Measurements from ENCODE around the gene CDKAL1.

The CDKAL1 gene

DNA sequence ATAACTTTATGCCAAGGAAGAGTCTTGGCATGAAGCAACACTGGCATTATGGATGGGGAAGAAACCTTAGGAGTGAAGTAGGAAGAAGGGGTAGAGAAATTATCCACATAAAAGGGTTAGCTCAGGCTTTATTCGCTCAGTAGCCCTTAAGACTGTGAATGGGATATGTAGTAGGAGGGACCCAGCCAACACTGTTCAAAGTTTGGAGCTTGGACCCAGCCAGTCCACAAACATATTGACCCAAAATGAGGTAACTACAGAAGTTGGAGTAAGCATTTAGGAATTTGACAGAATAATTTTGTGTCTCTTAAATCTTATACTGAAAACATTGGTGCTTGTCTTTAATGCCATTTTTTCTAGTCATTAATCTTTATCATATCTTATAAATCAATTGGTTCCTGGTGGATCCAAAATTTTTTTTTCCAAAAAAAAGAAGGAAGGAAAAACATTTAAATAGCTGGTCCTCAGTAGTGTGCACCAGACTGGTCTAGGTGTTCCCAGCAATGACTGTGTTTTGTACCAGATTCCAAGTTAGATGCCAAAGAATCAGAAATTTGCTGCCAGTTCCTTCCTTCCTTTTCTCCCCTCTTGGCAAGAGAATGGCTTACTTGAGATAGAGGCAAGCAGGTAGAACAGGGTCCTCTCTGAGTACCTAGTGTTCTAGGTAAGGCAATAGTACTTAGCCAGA lies 607.5 kb downstream of the CDKAL1 start:
- ChIA-PET POLR2A (interaction anchor here (1.0 kb wide), 1 partner anchor 9 kb away, joined by 5 read pairs; no protein-coding TSS in a partner anchor), CTCF (interaction anchor here (0.7 kb wide), 1 partner anchor 161 kb away, joined by 3 read pairs; no protein-coding TSS in a partner anchor)
- TF ChIP-seq HDGF (IDR thresholded peaks at IDR 0.05; ENCODE audit: borderline replicate concordance), result no peak
- no peak for TF ChIP-seq SUZ12 (IDR thresholded peaks at IDR 0.05)
- TF ChIP-seq ZNF384 (IDR thresholded peaks at IDR 0.05), result no peak
- TF ChIP-seq L3MBTL2 (conservative IDR thresholded peaks at IDR 0.05), result no peak
- TF ChIP-seq ELF4 (IDR thresholded peaks at IDR 0.05), result no peak
- TF ChIP-seq FOXA1 (IDR thresholded peaks at IDR 0.05), result no peak
- TF ChIP-seq LEF1 (IDR thresholded peaks at IDR 0.05; ENCODE audit: borderline replicate concordance), result no peak
- TF ChIP-seq FOXM1 (IDR thresholded peaks at IDR 0.05; ENCODE audit: borderline replicate concordance), result no peak
- no peak for TF ChIP-seq CTBP1 (IDR thresholded peaks at IDR 0.05; ENCODE audit: borderline replicate concordance)
- no peak for TF ChIP-seq SP1 (IDR thresholded peaks at IDR 0.05)
- no peak for TF ChIP-seq TARDBP (IDR thresholded peaks at IDR 0.05)
- no peak for TF ChIP-seq FOXK2 (IDR thresholded peaks at IDR 0.05)
- no peak for TF ChIP-seq ARNT (IDR thresholded peaks at IDR 0.05)
- TF ChIP-seq NFRKB (IDR thresholded peaks at IDR 0.05), result no peak
- no peak for TF ChIP-seq BHLHE40 (IDR thresholded peaks at IDR 0.05; ENCODE audit: borderline replicate concordance)
- TF ChIP-seq, protein P1, sequence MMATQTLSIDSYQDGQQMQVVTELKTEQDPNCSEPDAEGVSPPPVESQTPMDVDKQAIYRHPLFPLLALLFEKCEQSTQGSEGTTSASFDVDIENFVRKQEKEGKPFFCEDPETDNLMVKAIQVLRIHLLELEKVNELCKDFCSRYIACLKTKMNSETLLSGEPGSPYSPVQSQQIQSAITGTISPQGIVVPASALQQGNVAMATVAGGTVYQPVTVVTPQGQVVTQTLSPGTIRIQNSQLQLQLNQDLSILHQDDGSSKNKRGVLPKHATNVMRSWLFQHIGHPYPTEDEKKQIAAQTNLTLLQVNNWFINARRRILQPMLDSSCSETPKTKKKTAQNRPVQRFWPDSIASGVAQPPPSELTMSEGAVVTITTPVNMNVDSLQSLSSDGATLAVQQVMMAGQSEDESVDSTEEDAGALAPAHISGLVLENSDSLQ (IDR thresholded peaks at IDR 0.05), result no peak
- no peak for DNase-seq (ENCODE audit: extremely low spot score)

DNA sequence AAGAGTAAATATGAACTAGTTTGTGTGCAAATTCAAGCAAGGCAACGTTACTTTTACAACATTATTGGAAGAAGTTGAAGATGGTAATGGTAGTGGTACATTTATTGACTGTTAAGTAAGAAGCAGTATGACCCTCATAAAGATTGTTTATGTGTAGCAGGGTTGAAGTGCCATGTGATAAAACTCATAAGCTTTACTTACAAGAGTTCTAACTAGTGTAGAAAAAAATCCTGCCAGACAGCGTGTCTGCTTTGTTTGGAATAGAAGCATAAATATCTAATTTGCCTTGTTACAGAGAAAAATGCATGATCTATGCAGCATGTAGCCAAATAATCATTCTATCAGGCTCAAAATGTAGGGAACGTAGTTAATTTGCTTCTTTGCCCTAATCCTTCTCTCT lies 608.5 kb downstream of the CDKAL1 start:
- ChIA-PET CTCF (no interaction called here), POLR2A (no interaction called here)
- no peak for DNase-seq (ENCODE audit: extremely low spot score)
- TF ChIP-seq TARDBP (IDR thresholded peaks at IDR 0.05) (no peak), SP1 (IDR thresholded peaks at IDR 0.05) (no peak), SUZ12 (IDR thresholded peaks at IDR 0.05) (no peak), HDGF (IDR thresholded peaks at IDR 0.05; ENCODE audit: borderline replicate concordance) (no peak), CTBP1 (IDR thresholded peaks at IDR 0.05; ENCODE audit: borderline replicate concordance) (no peak), LEF1 (IDR thresholded peaks at IDR 0.05; ENCODE audit: borderline replicate concordance) (no peak), FOXK2 (IDR thresholded peaks at IDR 0.05) (no peak)
- TF ChIP-seq, protein P1 (IDR thresholded peaks at IDR 0.05), result no peak; the same call in 1 of the 2 replicates

DNA sequence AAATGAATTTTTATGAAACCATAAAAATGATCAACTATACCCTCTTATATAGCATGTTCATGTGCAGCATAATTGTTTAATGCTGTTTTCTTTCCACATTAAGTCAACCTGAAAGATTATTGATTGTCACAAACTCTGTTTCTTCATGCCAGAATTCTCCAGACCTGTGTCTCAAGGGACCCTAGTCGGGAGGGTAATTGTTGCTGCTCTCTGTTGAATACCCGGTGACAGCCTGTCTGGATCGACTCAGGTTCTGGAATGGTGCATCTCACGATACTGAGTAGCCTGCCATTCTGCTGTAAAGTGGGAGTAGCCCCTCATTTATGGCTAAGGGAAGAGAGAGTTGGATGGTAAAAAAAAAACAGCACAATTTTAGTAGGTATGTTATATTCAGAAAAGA lies 609.4 kb downstream of the CDKAL1 start:
- ChIA-PET CTCF (no interaction called here), POLR2A (no interaction called here)
- no peak for DNase-seq (ENCODE audit: extremely low spot score)
- TF ChIP-seq FOXA1 (IDR thresholded peaks at IDR 0.05) (no peak), HDGF (IDR thresholded peaks at IDR 0.05; ENCODE audit: borderline replicate concordance) (no peak)
- TF ChIP-seq, protein P1 (IDR thresholded peaks at IDR 0.05), result peak; percentile 46

DNA sequence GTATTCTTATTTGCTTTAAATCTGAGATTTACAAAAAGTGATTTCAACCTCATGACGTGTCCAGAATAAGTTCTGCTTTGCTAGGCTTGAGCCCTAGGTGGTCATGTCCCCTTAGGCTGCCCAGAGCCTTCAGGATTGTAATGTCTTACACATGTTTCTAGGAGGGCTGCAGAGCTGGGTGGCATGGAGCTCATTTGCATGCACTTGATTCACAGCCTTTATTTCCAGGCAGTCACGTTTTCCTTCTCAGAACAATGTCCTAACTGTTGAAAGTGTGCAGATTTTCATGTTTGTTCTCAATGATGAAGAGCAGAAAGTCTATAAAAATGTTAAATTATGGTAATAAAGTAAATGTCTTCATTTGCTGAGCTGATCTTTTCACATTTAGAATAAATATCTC lies 610.7 kb downstream of the CDKAL1 start:
- TF ChIP-seq SUZ12 (IDR thresholded peaks at IDR 0.05) (no peak), ARNT (IDR thresholded peaks at IDR 0.05) (no peak), ELF4 (IDR thresholded peaks at IDR 0.05) (no peak), L3MBTL2 (conservative IDR thresholded peaks at IDR 0.05) (no peak), TARDBP (IDR thresholded peaks at IDR 0.05) (no peak), NFRKB (IDR thresholded peaks at IDR 0.05) (no peak)
- POLR2A ChIA-PET, result no interaction called here
- no peak for DNase-seq (ENCODE audit: extremely low spot score)
- CTCF ChIA-PET, result interaction anchor here (0.6 kb wide), 1 partner anchor 444 kb away, joined by 3 read pairs; no protein-coding TSS in a partner anchor

DNA sequence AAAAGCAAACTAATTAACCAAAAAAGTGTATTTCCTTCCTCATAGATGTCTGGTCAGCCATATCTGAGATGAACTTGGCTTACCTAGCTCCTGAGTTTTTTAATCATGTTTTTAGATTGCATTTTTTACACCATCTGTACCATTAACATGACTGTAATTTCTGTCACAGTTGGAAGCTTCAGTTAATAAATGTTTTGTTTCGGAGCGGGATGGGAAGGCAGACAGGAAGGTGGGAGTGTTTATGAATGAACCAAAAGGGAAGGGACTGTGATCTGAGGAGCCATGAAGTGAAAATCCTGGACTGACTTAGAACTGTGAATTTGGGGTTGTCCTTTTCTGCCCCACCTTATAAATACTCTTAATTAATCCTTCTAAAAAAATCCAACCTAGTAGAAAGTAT lies 613.7 kb downstream of the CDKAL1 start:
- POLR2A ChIA-PET, result no interaction called here
- CTCF ChIA-PET, result interaction anchor here (0.6 kb wide), 2 partner anchors 9 to 193 kb away, joined by 3 read pairs; no protein-coding TSS in a partner anchor
- no peak for TF ChIP-seq TARDBP (IDR thresholded peaks at IDR 0.05)
- no peak for TF ChIP-seq SUZ12 (IDR thresholded peaks at IDR 0.05)
- no peak for TF ChIP-seq FOXM1 (IDR thresholded peaks at IDR 0.05; ENCODE audit: borderline replicate concordance)
- DNase-seq (ENCODE audit: extremely low spot score), result no peak

DNA sequence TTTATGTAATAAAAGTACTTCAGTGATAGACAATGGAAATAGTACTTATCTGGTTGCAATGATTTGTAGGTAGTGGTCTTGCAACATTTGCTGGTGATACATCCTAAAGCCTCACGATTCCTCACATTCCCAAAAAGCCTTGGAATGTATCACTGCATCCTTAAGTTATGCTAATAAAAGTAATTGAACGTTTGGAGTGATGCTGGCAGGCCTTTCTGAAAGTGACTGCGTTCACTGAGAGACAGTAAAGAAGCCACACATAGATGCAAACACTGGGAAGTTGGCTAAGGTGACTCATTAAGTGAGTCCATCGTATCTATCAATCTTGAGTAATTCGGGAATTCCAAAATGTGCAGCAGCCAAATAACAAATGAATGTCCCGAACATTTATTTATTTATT lies 615.2 kb downstream of the CDKAL1 start:
- ChIA-PET CTCF (no interaction called here), POLR2A (no interaction called here)
- DNase-seq (ENCODE audit: extremely low spot score), result no peak
- TF ChIP-seq FOXK2 (IDR thresholded peaks at IDR 0.05) (no peak), SUZ12 (IDR thresholded peaks at IDR 0.05) (no peak), LEF1 (IDR thresholded peaks at IDR 0.05; ENCODE audit: borderline replicate concordance) (no peak), ELF4 (IDR thresholded peaks at IDR 0.05) (no peak), TARDBP (IDR thresholded peaks at IDR 0.05) (no peak), FOXA1 (IDR thresholded peaks at IDR 0.05) (no peak), ARNT (IDR thresholded peaks at IDR 0.05) (no peak), BHLHE40 (IDR thresholded peaks at IDR 0.05; ENCODE audit: borderline replicate concordance) (no peak)
- TF ChIP-seq, protein P1 (IDR thresholded peaks at IDR 0.05), result no peak
